Activated T-helper 2 cell treated with anti-CD3 and anti-CD28 coated beads, Interferon-gamma antibody, Interleukin-2, Interleukin-4, amounts not matched to agents 10 μg/mL and 5 μg/mL and 100 μg/mL, durations not matched to agents 14 hours and 24 hours and 36 hours (primary cell): ENCODE results near the gene CMTM1. TPM values are rescaled to one million over a fixed set of nuclear protein-coding genes. Genes with fewer than 3 reads are reported as not detected.
"Not testable (repeated sequence)": the region's sequence is repeated elsewhere in the genome, so short reads cannot be mapped to it uniquely, and the experiment has no call there.

ENCODE experiments used
- DNase-seq: peaks from one replicate; pipeline ENCODE4 v3.0.0; 2021; ENCODE audit warnings: low spot score
- H3K27ac Mint-ChIP-seq: one replicate; pipeline ENCODE4 v1.8.0; 2021; ENCODE audit warnings: mixed read lengths
- H3K27me3 Mint-ChIP-seq: one replicate; pipeline ENCODE4 v1.8.0; 2021; ENCODE audit warnings: low read depth, mixed read lengths
- H3K36me3 Mint-ChIP-seq: one replicate; pipeline ENCODE4 v1.8.0; 2021; ENCODE audit warnings: low read depth, mixed read lengths
- H3K4me1 Mint-ChIP-seq: one replicate; pipeline ENCODE4 v1.8.0; 2021; ENCODE audit warnings: low read depth, mixed read lengths
- H3K4me3 Mint-ChIP-seq: one replicate; pipeline ENCODE4 v1.8.0; 2021; ENCODE audit warnings: low read depth, mild to moderate bottlenecking, moderate library complexity, mixed read lengths
- H3K9me3 Mint-ChIP-seq: one replicate; pipeline ENCODE4 v1.8.0; 2021; ENCODE audit warnings: mixed read lengths
- intact Hi-C: fragments of 100-400 bp; cut with micrococcal nuclease; formaldehyde crosslinking; loops from one replicate; pipeline ENCODE4 v1.15.1; 2023
- total RNA-seq: library from RNA; stranded (reverse); gene quantifications from 2 replicates; pipeline ENCODE4 v1.2.3, GENCODE V29; 2022

CMTM1 gene
- total RNA-seq, 1 donor from 2014 or later, result 10.7 TPM

DNA sequence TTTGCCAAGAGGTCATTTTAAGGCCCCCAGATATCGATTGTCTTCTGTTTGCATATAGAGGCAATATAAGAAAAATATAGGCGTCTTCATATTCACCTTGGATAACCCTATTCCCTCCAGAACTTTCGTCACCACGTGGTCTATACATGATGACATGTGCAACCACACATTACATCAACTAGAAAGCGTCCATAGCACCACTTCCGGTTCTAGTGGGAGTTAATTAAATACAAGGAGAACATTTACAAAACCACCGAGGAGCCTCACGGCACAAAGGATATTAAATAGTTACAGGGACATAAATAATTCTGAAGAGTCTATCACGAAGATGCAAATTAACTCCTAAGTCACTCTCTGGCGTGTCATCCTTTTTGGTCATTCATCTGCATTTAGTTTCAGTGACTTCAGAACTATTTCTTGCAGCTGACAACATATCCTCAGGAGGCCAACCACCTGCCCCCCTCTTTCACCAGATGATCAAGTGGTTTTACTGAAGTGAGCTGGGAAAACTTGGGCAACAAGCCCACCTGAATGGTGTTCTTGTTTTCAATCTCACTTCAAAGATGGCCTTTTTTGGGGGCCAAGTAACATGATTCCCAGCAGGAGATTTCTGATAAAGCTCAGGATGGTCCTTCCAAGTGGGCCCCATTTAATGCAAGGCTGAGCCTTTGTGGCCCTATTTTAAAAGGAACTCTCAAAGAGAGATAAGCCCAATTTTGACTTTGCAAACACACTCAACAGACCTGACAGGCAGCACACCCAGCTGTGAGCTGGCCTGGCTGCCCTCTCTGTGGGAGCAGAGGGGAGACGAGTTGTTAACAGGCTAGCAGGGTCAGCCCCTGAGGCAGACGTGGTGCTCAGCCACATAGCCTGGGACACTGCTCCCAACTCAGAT is 53.5 kb downstream of the CMTM1 start:
- Mint-ChIP-seq H3K27me3 (no peaks in the 10 kb centered on the region), H3K27ac (no peak overlapping the region), H3K9me3 (no peaks in the 10 kb centered on the region), H3K4me1 (peaks cover 3% of the 10 kb centered on the region), H3K4me3 (no peak overlapping the region), H3K36me3 (peaks cover 1% of the 10 kb centered on the region)
- DNase-seq, result no peak
- intact Hi-C loops, result no loop called here

- H3K9me3 Mint-ChIP-seq, result no peaks in the 10 kb centered on the region
- intact Hi-C loops, result no loop called here
- no peak overlapping the region for H3K27ac Mint-ChIP-seq
- H3K27me3 Mint-ChIP-seq, result no peaks in the 10 kb centered on the region
- no peak overlapping the region for H3K4me3 Mint-ChIP-seq
- no peaks in the 10 kb centered on the region for H3K36me3 Mint-ChIP-seq
- DNase-seq, result no peak
- H3K4me1 Mint-ChIP-seq, result peaks cover 3% of the 10 kb centered on the region
These were observed 54.2 kb downstream of the CMTM1 start for GRCh38 chr16:66620429-66620795.

DNA sequence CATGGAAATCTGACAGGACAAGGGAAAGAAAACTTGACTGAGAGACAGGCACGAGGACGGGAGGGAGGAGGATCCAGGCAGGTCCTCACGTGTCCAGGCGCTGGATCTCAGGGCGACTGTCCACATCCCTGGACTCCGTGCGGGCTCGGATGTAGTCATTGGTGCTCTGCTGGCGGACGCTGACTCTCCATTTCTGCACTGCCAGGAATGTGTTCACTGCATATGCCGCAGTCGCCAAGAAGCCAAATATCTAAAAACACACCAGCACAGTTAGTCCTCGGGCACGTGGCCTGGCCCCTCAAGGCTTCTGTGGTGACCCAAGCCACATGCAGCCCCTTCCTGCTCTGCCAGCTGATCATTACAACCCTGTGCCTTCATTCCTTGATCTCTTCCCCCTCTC is 55.7 kb downstream of the CMTM1 start:
- no peak for DNase-seq
- Mint-ChIP-seq H3K4me3 (no peak overlapping the region), H3K9me3 (no peaks in the 10 kb centered on the region), H3K27ac (no peak overlapping the region), H3K27me3 (no peaks in the 10 kb centered on the region), H3K4me1 (peaks cover 3% of the 10 kb centered on the region), H3K36me3 (no peaks in the 10 kb centered on the region)
- intact Hi-C loops, result no loop called here

- intact Hi-C loops, result no loop called here
- no peaks in the 10 kb centered on the region for H3K27me3 Mint-ChIP-seq
- H3K9me3 Mint-ChIP-seq, result no peaks in the 10 kb centered on the region
- no peak overlapping the region for H3K27ac Mint-ChIP-seq
- no peaks in the 10 kb centered on the region for H3K36me3 Mint-ChIP-seq
- peaks cover 3% of the 10 kb centered on the region for H3K4me1 Mint-ChIP-seq
- no peak for DNase-seq
- no peak overlapping the region for H3K4me3 Mint-ChIP-seq
These were observed 56.6 kb downstream of the CMTM1 start for GRCh38 chr16:66622863-66623262.

DNA sequence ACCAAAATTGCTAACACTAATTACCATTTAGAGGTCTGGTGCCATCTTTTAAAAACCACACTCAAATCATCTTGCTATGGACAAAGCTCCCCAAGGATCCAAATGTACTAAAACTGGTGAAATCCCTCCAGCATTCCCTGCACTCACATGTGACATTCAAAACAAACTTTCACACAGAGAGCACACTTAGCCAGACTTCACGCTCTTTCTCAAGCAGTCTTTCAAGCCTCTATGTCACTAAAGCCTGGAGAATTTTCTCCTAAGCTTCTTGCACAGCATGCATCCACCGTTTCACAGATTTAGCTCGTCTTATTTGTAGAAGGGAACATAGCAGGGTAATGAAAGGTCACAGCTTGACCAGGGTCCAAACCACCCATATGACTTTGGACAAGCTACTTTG is 57.5 kb downstream of the CMTM1 start:
- Mint-ChIP-seq H3K36me3 (no peaks in the 10 kb centered on the region), H3K4me1 (peaks cover 3% of the 10 kb centered on the region), H3K4me3 (no peak overlapping the region), H3K9me3 (no peaks in the 10 kb centered on the region), H3K27ac (no peak overlapping the region), H3K27me3 (no peaks in the 10 kb centered on the region)
- DNase-seq, result no peak
- intact Hi-C loops, result no loop called here

DNA sequence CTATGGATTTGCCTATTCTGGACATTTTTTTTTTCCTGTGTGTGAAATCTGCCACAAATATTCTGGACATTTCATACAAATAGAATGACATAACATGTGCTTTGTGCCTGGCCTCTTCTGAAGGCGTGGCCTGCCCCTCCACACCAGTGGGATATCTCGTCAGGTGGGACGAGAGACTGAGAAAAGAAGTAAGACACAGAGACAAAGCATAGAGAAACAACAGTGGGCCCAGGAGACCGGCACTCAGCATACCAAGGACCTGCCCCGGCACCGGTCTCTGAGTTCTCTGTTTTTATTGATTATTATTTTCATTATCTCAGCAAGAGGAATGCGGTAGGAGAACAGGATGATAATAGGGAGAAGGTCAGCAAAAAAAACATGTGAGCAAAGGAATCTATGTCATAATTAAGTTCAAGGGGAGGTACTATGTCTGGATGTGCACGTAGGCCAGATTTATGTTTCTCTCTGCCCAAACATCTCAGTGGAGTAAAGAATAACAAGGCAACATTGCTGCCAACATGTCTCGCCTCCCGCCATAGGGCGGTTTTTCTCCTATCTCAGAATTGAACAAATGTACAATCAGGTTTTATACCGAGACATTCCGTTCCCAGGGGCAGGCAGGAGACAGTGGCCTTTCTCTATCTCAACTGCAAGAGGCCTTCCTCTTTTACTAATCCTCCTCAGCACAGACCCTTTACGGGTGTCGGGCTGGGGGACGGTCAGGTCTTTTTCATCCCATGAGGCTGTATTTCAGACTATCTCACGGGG is 61.6 kb downstream of the CMTM1 start:
- H3K27ac Mint-ChIP-seq, DNase-seq, H3K4me3 Mint-ChIP-seq, H3K27me3 Mint-ChIP-seq, H3K9me3 Mint-ChIP-seq, intact Hi-C loops, H3K4me1 Mint-ChIP-seq, H3K36me3 Mint-ChIP-seq: not testable (repeated sequence)

Other genes starting within 250 kb of the CMTM1 start
- gene CDH5, start 199.7 kb upstream of the CMTM1 start, total RNA-seq, result not detected in 2 replicates
- not detected in 2 replicates for gene BEAN1, start 139.1 kb upstream of the CMTM1 start, total RNA-seq
- 5.9 and 7.3 TPM in 2 replicates for gene TK2, start 16.3 kb upstream of the CMTM1 start, total RNA-seq
- 102 and 110 TPM in 2 replicates for gene CKLF, start 13.9 kb upstream of the CMTM1 start, total RNA-seq
- gene CMTM2, start 13.0 kb downstream of the CMTM1 start, total RNA-seq, result 0.30 and 0.53 TPM in 2 replicates
- gene CMTM3, start 38.3 kb downstream of the CMTM1 start, total RNA-seq, result 90.6 and 96.4 TPM in 2 replicates
- 3.8 and 4.0 TPM in 2 replicates for gene CMTM4, start 130.3 kb downstream of the CMTM1 start, total RNA-seq
- 54.6 and 62.7 TPM in 2 replicates for gene DYNC1LI2, start 185.2 kb downstream of the CMTM1 start, total RNA-seq
- gene TERB1, start 235.1 kb downstream of the CMTM1 start, total RNA-seq, result 0.34 TPM in 1 of 2 replicates, not detected in the other